HUES48 (cell line): Measurements from ENCODE around the gene CGB7.
"Not testable (repeated sequence)": the region's sequence is repeated elsewhere in the genome, so short reads cannot be mapped to it uniquely, and the experiment has no call there.

Source experiments
- H3K27ac ChIP-seq: one replicate; pipeline ENCODE4 v1.7.0; 2013; ENCODE audit warnings: low read depth, low read length, inconsistent platforms
- H3K27me3 ChIP-seq: 2 replicates; pipeline ENCODE4 v1.6.1; 2013; ENCODE audit warnings: mild to moderate bottlenecking, low read length; ENCODE audit not compliant: control insufficient read depth, insufficient read depth
- H3K36me3 ChIP-seq: 2 replicates; pipeline ENCODE4 v1.6.1; 2013; ENCODE audit warnings: low read length; ENCODE audit not compliant: control insufficient read depth, insufficient read depth
- H3K4me1 ChIP-seq: 2 replicates; pipeline ENCODE4 v1.6.1; 2013; ENCODE audit warnings: mild to moderate bottlenecking, low read length; ENCODE audit not compliant: control insufficient read depth, insufficient read depth
- H3K4me3 ChIP-seq: 2 replicates; pipeline ENCODE4 v1.5.1; 2013; ENCODE audit warnings: mild to moderate bottlenecking, low read depth, low read length
- H3K9ac ChIP-seq: 2 replicates; pipeline ENCODE4 v1.6.1; 2013; ENCODE audit warnings: mild to moderate bottlenecking, low read depth, low read length, moderate library complexity
- H3K9me3 ChIP-seq: 2 replicates; pipeline ENCODE4 v1.6.1; 2013; ENCODE audit warnings: low read length; ENCODE audit not compliant: control insufficient read depth, insufficient read depth

The CGB7 gene

GRCh38 chr19:49058562-49058961 is 1.0 kb upstream of the CGB7 start:
- Histone ChIP-seq H3K9me3 (no peaks in the 10 kb centered on the region), H3K27me3 (peaks cover 47% of the 10 kb centered on the region)

GRCh38 chr19:49056902-49057596 is 500 bp downstream of the CGB7 start:
- not testable (repeated sequence) for H3K36me3 ChIP-seq, H3K9ac ChIP-seq, H3K27ac ChIP-seq, H3K9me3 ChIP-seq
- Histone ChIP-seq H3K27me3 (peaks cover 47% of the 10 kb centered on the region), H3K4me1 (peaks cover 13% of the 10 kb centered on the region), H3K4me3 (peak overlapping the region; percentile 58)

More at GRCh38 chr19:49058562-49058961, 1.0 kb upstream of the CGB7 start:
- H3K4me1 ChIP-seq = peaks cover 15% of the 10 kb centered on the region
- H3K27ac ChIP-seq = no peak overlapping the region
- no peak overlapping the region for H3K9ac ChIP-seq
- H3K4me3 ChIP-seq = no peak overlapping the region
- no peaks in the 10 kb centered on the region for H3K36me3 ChIP-seq

GRCh38 chr19:49056101-49056901 is 1.2 kb downstream of the CGB7 start:
- Histone ChIP-seq H3K9me3 (no peaks in the 10 kb centered on the region), H3K4me3 (peak overlapping the region; percentile 58), H3K27ac (no peak overlapping the region), H3K9ac (no peak overlapping the region), H3K27me3 (peaks cover 47% of the 10 kb centered on the region), H3K36me3 (no peaks in the 10 kb centered on the region), H3K4me1 (peaks cover 13% of the 10 kb centered on the region)

DNA sequence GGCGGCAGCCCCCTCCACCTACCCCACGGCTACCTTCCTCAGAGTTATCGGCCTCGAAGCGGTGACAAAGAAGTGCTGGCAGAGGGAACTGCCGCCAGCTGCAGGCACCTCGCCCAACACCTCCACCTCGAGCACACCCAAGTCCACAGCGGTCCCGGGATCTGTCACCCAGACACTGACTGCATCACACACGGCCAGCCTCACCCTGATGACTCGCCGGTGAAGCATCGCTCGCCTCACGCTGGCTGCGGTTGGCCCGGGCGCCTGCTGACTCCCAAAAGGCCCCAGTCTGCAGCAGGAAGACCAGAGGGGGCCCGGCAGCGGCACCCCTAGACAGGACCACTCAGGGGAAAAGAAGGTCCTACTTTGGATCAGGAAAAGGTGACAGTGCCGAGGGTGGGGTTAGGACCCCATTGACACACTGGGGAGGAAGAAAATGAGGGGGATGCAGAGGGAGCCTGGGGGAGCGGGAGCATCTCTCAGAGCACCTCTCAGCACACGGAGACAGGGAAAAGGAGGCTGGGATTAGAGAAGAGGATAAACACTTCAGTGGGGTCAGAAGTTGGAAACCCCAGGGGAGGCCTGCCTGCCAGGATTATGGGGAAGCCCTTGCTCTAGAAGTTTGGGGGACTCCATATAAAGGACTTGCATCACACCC is 7.0 kb downstream of the CGB7 start:
- not testable (repeated sequence) for H3K27ac ChIP-seq, H3K9me3 ChIP-seq, H3K27me3 ChIP-seq, H3K9ac ChIP-seq, H3K4me3 ChIP-seq, H3K36me3 ChIP-seq, H3K4me1 ChIP-seq

- H3K4me1 ChIP-seq, H3K4me3 ChIP-seq, H3K27ac ChIP-seq, H3K9ac ChIP-seq, H3K27me3 ChIP-seq, H3K36me3 ChIP-seq, H3K9me3 ChIP-seq: not testable (repeated sequence)
These were observed 7.7 kb downstream of the CGB7 start for GRCh38 chr19:49049834-49050233.

GRCh38 chr19:49049011-49049410 is 8.5 kb downstream of the CGB7 start, which contains the start of gene CGB8:
Gene CGB8, minus strand, starts transcription at chr19:49049111. Its CDS starts 372 bp downstream, at chr19:49048739.
- not testable (repeated sequence) for H3K4me3 ChIP-seq, H3K27ac ChIP-seq, H3K36me3 ChIP-seq, H3K9me3 ChIP-seq, H3K9ac ChIP-seq, H3K27me3 ChIP-seq, H3K4me1 ChIP-seq

- not testable (repeated sequence) for H3K27ac ChIP-seq, H3K4me1 ChIP-seq, H3K4me3 ChIP-seq, H3K27me3 ChIP-seq, H3K9me3 ChIP-seq, H3K9ac ChIP-seq, H3K36me3 ChIP-seq
These were observed 14.0 kb downstream of the CGB7 start, which contains the start of gene CGB5 for GRCh38 chr19:49043548-49043947. Gene CGB5, plus strand, starts transcription at chr19:49043848. Its CDS starts 362 bp downstream, at chr19:49044210.

DNA sequence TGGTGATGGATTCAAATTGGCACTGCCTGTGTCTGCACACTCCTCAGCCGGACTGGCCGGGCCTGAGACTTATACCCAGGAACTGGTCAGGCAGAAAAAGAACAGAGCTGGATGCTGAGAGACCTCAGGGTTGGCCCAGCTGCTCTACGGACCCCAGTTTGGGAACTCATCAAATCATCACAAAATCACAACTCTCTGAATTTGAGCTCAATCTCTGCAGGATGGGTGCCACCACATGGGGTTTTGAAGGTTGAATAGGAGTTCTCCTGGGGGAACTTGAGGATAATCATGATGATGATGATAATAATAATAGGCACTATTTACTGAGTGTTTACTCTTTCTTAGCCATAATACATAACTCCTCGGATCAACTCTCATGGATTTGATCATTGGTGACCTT is 14.9 kb downstream of the CGB7 start:
- H3K4me3 ChIP-seq, H3K4me1 ChIP-seq, H3K27ac ChIP-seq, H3K27me3 ChIP-seq, H3K36me3 ChIP-seq, H3K9ac ChIP-seq, H3K9me3 ChIP-seq: not testable (repeated sequence)

DNA sequence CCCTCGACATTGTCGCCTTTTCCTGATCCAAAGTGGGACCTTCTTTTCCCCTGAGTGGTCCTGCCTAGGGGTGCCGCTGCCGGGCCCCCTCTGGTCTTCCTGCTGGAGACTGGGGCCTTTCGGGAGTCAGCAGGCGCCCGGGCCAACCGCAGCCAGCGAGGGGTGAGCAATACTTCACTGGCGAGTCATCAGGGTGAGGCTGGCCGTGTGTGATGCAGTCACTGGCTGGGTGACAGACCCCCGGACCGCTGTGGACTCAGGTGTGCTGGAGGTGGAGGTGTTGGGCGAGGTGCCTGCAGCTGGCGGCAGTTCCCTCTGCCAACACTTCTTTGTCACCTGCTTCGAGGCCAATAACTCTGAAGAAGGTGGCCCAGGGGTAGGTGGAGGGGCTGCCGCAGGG is 15.4 kb downstream of the CGB7 start:
- Histone ChIP-seq H3K36me3 (no peaks in the 10 kb centered on the region), H3K4me3 (no peak overlapping the region), H3K4me1 (no peaks in the 10 kb centered on the region), H3K9ac (no peak overlapping the region), H3K27me3 (no peaks in the 10 kb centered on the region), H3K27ac (no peak overlapping the region), H3K9me3 (no peaks in the 10 kb centered on the region)

DNA sequence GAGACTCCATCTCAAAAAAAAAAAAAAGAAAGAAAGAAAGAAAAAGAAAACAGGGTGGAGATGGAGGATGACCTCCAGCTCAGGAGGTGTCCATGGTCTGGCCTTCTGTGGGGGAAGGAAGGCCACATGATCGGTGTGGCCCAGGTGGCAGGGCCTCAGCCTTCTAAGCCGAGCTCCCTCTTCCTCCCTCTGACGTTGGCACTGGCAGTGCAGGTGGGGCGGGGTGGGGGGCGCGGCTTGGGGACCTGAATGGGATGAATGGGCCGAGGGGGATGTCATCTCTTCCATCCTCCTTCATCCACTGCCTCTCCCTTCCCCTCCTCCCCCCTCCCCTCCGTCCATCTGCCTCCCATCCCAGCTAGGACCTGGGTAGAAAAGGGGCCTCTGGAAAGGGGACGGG is 17.8 kb downstream of the CGB7 start:
- not testable (repeated sequence) for H3K9me3 ChIP-seq, H3K27ac ChIP-seq, H3K4me3 ChIP-seq, H3K36me3 ChIP-seq, H3K4me1 ChIP-seq, H3K27me3 ChIP-seq, H3K9ac ChIP-seq
